SU-DHL-6 (cell line): ENCODE results near the gene TM4SF20.

Experiments used
- EZH2phosphoT487 ChIP-seq: fragments of 200-600 bp; sonication (generic), shearing (Covaris generic); conservative IDR thresholded peaks from 2 replicates; pipeline ENCODE4 v1.6.1; 2018; ENCODE audit warnings: mild to moderate bottlenecking, antibody characterized with exemption, low read length, moderate library complexity, mixed read lengths
- TF ChIP-seq, protein P1 (sequence below): fragments of 200-600 bp; sonication (generic); IDR thresholded peaks from one replicate; pipeline ENCODE4 v1.5.1; 2017; ENCODE audit warnings: antibody characterized with exemption, mild to moderate bottlenecking, low read length, moderate library complexity; ENCODE audit not compliant: insufficient read depth, poor library complexity, severe bottlenecking

DNA sequence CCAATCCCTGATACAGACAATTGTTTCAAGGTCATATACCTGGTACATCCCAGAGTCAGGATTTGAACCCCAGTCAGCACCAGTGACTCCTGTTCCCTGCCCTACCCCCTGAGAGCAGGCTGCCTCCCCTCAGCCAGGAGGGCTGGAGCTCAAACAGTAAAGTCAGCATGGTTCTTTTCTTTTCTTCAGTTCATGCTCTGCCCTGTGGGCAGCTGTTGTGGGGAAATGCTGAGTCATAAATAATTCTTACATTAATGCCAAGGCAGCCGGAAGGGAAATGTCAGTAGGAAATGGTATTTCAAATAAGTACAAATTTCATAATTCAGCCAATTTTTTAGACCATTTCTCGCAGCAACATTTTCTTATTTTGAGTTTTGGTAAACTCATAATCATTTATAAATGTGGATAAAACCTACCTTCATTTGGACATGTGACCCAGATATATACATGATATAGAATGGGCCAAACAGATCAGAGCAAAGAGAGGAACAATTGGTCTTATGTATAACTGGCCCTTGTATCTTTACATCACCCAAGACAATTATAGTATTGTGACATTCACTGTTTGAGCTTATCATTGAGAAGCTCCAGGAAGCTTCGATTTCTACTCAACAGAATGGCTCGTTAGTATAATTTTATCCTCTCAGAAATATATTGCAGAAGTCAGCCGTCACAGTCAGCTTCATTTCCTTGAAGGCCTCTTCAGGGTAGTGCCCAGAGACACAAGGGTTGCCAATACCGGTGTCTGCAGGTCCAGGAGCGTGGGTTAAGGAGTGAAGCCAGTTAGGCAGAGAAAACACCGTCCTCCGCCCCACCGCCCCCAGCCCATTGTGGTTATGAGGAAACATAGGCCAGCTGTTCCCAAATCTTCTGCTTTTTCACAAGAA, 36.7 kb upstream of the TM4SF20 start:
- TF ChIP-seq, protein P1, sequence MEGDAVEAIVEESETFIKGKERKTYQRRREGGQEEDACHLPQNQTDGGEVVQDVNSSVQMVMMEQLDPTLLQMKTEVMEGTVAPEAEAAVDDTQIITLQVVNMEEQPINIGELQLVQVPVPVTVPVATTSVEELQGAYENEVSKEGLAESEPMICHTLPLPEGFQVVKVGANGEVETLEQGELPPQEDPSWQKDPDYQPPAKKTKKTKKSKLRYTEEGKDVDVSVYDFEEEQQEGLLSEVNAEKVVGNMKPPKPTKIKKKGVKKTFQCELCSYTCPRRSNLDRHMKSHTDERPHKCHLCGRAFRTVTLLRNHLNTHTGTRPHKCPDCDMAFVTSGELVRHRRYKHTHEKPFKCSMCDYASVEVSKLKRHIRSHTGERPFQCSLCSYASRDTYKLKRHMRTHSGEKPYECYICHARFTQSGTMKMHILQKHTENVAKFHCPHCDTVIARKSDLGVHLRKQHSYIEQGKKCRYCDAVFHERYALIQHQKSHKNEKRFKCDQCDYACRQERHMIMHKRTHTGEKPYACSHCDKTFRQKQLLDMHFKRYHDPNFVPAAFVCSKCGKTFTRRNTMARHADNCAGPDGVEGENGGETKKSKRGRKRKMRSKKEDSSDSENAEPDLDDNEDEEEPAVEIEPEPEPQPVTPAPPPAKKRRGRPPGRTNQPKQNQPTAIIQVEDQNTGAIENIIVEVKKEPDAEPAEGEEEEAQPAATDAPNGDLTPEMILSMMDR, result no peak
- TF ChIP-seq EZH2phosphoT487, result no peak
